Measurements from ENCODE around the gene SLC25A1.

- TF ChIP-seq REST (IDR thresholded peaks at IDR 0.05; ENCODE audit: unreplicated experiment) = no peak
- TF ChIP-seq POLR2AphosphoS5 (IDR thresholded peaks at IDR 0.05; ENCODE audit: low read depth) = no peak
- no peak for TF ChIP-seq JUNB (IDR thresholded peaks at IDR 0.05; ENCODE audit: unreplicated experiment)
- TF ChIP-seq EZH2phosphoT487 (IDR thresholded peaks at IDR 0.05; ENCODE audit: unreplicated experiment) = no peak
- TF ChIP-seq ZNF331 (CRISPR knock-in tag; IDR thresholded peaks at IDR 0.05; ENCODE audit: low read depth) = no peak
- no peak for TF ChIP-seq CTCF (conservative IDR thresholded peaks at IDR 0.05; ENCODE audit: low read depth in 2 of 2)
- no peak for TF ChIP-seq NANOG (IDR thresholded peaks at IDR 0.05; ENCODE audit: borderline replicate concordance)
- no peak for TF ChIP-seq EZH2 (IDR thresholded peaks at IDR 0.05; ENCODE audit: low read depth, unreplicated experiment)
- TF ChIP-seq CREB1 (CRISPR knock-in tag; IDR thresholded peaks at IDR 0.05; ENCODE audit: low read depth) = no peak
- no peak for TF ChIP-seq ETS1 (IDR thresholded peaks at IDR 0.05)
- no peak for TF ChIP-seq STAT1 (IDR thresholded peaks at IDR 0.05; ENCODE audit: unreplicated experiment)
These were observed 43.7 kb downstream of the SLC25A1 start for GRCh38 chr22:19134874-19135273.

Data from GM23338 (cell line).